Measurements from ENCODE around the gene HERC6.

Gene HERC6

GRCh38 chr4:88357262-88357661, 21.4 kb upstream of the HERC6 start:
- no peaks in the 10 kb centered on the region for H3K79me2 ChIP-seq (ENCODE audit: insufficient read depth, low read length)
- H3K4me3 ChIP-seq (ENCODE audit: low read length, poor library complexity, severe bottlenecking): no peak overlapping the region
- H3K4me1 ChIP-seq (ENCODE audit: insufficient read depth, low read length, poor library complexity, severe bottlenecking): no peaks in the 10 kb centered on the region
- H2AFZ ChIP-seq (ENCODE audit: low read length): no peak overlapping the region
- no peaks in the 10 kb centered on the region for H3F3A ChIP-seq (ENCODE audit: low read depth)
- TF ChIP-seq CTCF (conservative IDR thresholded peaks at IDR 0.05; ENCODE audit: low read length): no peak
- TF ChIP-seq EZH2phosphoT487 (IDR thresholded peaks at IDR 0.05; ENCODE audit: borderline replicate concordance): no peak
- no peaks in the 10 kb centered on the region for H3K36me3 ChIP-seq (ENCODE audit: insufficient read depth, low read length)
- H3K27me3 ChIP-seq (ENCODE audit: insufficient read depth, low read length, poor library complexity, severe bottlenecking): no peaks in the 10 kb centered on the region
- H3K9me3 ChIP-seq (ENCODE audit: insufficient read depth, low read depth, low read length): peaks cover 10% of the 10 kb centered on the region
- H4K20me1 ChIP-seq (ENCODE audit: insufficient read depth, low read length, poor library complexity, severe bottlenecking): no peaks in the 10 kb centered on the region
- no peak overlapping the region for H3K9ac ChIP-seq (ENCODE audit: low read depth, low read length, poor library complexity, severe bottlenecking)
- no peaks in the 10 kb centered on the region for H3K9me2 ChIP-seq (replicated peaks; ENCODE audit: low read depth, low read length)
- no peak overlapping the region for H3K4me2 ChIP-seq (ENCODE audit: low read depth, low read length, poor library complexity, severe bottlenecking)

- Histone ChIP-seq H3K79me2 (ENCODE audit: insufficient read depth, low read length) (no peaks in the 10 kb centered on the region), H3F3A (ENCODE audit: low read depth) (no peaks in the 10 kb centered on the region), H3K4me3 (ENCODE audit: low read length, poor library complexity, severe bottlenecking) (no peak overlapping the region), H3K4me2 (ENCODE audit: low read depth, low read length, poor library complexity, severe bottlenecking) (no peak overlapping the region), H3K9me3 (ENCODE audit: insufficient read depth, low read depth, low read length) (peaks cover 4% of the 10 kb centered on the region), H3K9me2 (replicated peaks; ENCODE audit: low read depth, low read length) (no peaks in the 10 kb centered on the region), H3K9ac (ENCODE audit: low read depth, low read length, poor library complexity, severe bottlenecking) (no peak overlapping the region), H2AFZ (ENCODE audit: low read length) (no peak overlapping the region), H3K4me1 (ENCODE audit: insufficient read depth, low read length, poor library complexity, severe bottlenecking) (no peaks in the 10 kb centered on the region), H3K36me3 (ENCODE audit: insufficient read depth, low read length) (no peaks in the 10 kb centered on the region), H4K20me1 (ENCODE audit: insufficient read depth, low read length, poor library complexity, severe bottlenecking) (no peaks in the 10 kb centered on the region), H3K27me3 (ENCODE audit: insufficient read depth, low read length, poor library complexity, severe bottlenecking) (no peaks in the 10 kb centered on the region)
- TF ChIP-seq EZH2phosphoT487 (IDR thresholded peaks at IDR 0.05; ENCODE audit: borderline replicate concordance) (no peak), CTCF (conservative IDR thresholded peaks at IDR 0.05; ENCODE audit: low read length) (no peak)
Observed at GRCh38 chr4:88359558-88359957, 19.1 kb upstream of the HERC6 start.

GRCh38 chr4:88360256-88360655, 18.4 kb upstream of the HERC6 start:
- H3K9ac ChIP-seq (ENCODE audit: low read depth, low read length, poor library complexity, severe bottlenecking): no peak overlapping the region
- H3K4me3 ChIP-seq (ENCODE audit: low read length, poor library complexity, severe bottlenecking): no peak overlapping the region
- no peaks in the 10 kb centered on the region for H3K4me1 ChIP-seq (ENCODE audit: insufficient read depth, low read length, poor library complexity, severe bottlenecking)
- H3K9me2 ChIP-seq (replicated peaks; ENCODE audit: low read depth, low read length): no peaks in the 10 kb centered on the region
- H3K36me3 ChIP-seq (ENCODE audit: insufficient read depth, low read length): no peaks in the 10 kb centered on the region
- H2AFZ ChIP-seq (ENCODE audit: low read length): no peak overlapping the region
- TF ChIP-seq EZH2phosphoT487 (IDR thresholded peaks at IDR 0.05; ENCODE audit: borderline replicate concordance) (no peak), CTCF (conservative IDR thresholded peaks at IDR 0.05; ENCODE audit: low read length) (no peak)
- H4K20me1 ChIP-seq (ENCODE audit: insufficient read depth, low read length, poor library complexity, severe bottlenecking): no peaks in the 10 kb centered on the region
- peaks cover 4% of the 10 kb centered on the region for H3K9me3 ChIP-seq (ENCODE audit: insufficient read depth, low read depth, low read length)
- no peaks in the 10 kb centered on the region for H3K27me3 ChIP-seq (ENCODE audit: insufficient read depth, low read length, poor library complexity, severe bottlenecking)
- H3K4me2 ChIP-seq (ENCODE audit: low read depth, low read length, poor library complexity, severe bottlenecking): no peak overlapping the region
- no peaks in the 10 kb centered on the region for H3K79me2 ChIP-seq (ENCODE audit: insufficient read depth, low read length)
- no peaks in the 10 kb centered on the region for H3F3A ChIP-seq (ENCODE audit: low read depth)
